Hepatocyte (in vitro differentiated cells): Measurements from ENCODE around the gene ZNF511. TPM values are rescaled to one million over a fixed set of nuclear protein-coding genes. Genes with fewer than 3 reads are reported as not detected.

Experiments
- DNase-seq: peaks from one replicate; pipeline ENCODE4 v3.0.0-alpha.2; 2016; ENCODE audit warnings: low spot score
- H2AFZ ChIP-seq: fragments of 200-600 bp; sonication (generic); 2 replicates; pipeline ENCODE4 v1.6.0; 2016; ENCODE audit warnings: antibody characterized with exemption, mild to moderate bottlenecking
- H3K27ac ChIP-seq: fragments of 200-600 bp; sonication (generic); 2 replicates; pipeline ENCODE4 v1.5.1; 2016; ENCODE audit warnings: mild to moderate bottlenecking
- H3K27me3 ChIP-seq: fragments of 200-600 bp; sonication (generic); 2 replicates; pipeline ENCODE4 v1.6.1; 2016
- H3K36me3 ChIP-seq: fragments of 200-600 bp; sonication (generic); replicated peaks from 2 replicates; pipeline ENCODE4 v1.5.1; 2016; ENCODE audit warnings: low read depth; ENCODE audit not compliant: insufficient read depth
- H3K4me1 ChIP-seq: fragments of 200-600 bp; sonication (generic); 2 replicates; pipeline ENCODE4 v1.5.1; 2016; ENCODE audit warnings: mild to moderate bottlenecking, moderate library complexity; ENCODE audit not compliant: insufficient read depth
- H3K4me2 ChIP-seq: fragments of 200-600 bp; sonication (generic); 2 replicates; pipeline ENCODE4 v1.6.0; 2016
- H3K4me3 ChIP-seq: fragments of 200-600 bp; sonication (generic); 2 replicates; pipeline ENCODE4 v1.5.1; 2016; ENCODE audit warnings: mild to moderate bottlenecking
- H3K79me2 ChIP-seq: fragments of 200-600 bp; sonication (generic); 2 replicates; pipeline ENCODE4 v1.6.0; 2017; ENCODE audit warnings: mild to moderate bottlenecking
- H3K9me2 ChIP-seq: fragments of 200-600 bp; sonication (generic); replicated peaks from 2 replicates; pipeline ENCODE4 v1.6.0; 2017; ENCODE audit warnings: mild to moderate bottlenecking; ENCODE audit not compliant: insufficient read depth
- H3K9me3 ChIP-seq: fragments of 200-600 bp; sonication (generic); 2 replicates; pipeline ENCODE4 v1.5.1; 2016; ENCODE audit warnings: low read depth, mild to moderate bottlenecking
- H4K20me1 ChIP-seq: fragments of 200-600 bp; sonication (generic); 2 replicates; pipeline ENCODE4 v1.6.0; 2016; ENCODE audit warnings: mild to moderate bottlenecking; ENCODE audit not compliant: insufficient read depth, poor library complexity, severe bottlenecking
- EZH2 ChIP-seq: fragments of 200-600 bp; sonication (generic); IDR thresholded peaks from 2 replicates; pipeline ENCODE4 v1.6.1; 2016; ENCODE audit warnings: antibody characterized with exemption, mild to moderate bottlenecking, borderline replicate concordance
- EZH2phosphoT487 ChIP-seq: fragments of 200-600 bp; sonication (generic); IDR thresholded peaks from one replicate; pipeline ENCODE4 v1.6.1; 2018; ENCODE audit warnings: antibody characterized with exemption, mild to moderate bottlenecking, low read depth, moderate library complexity; ENCODE audit not compliant: unreplicated experiment, severe bottlenecking
- WGBS: methylation state at CpG from one replicate; pipeline ENCODE4 v1.1.6; 2016; ENCODE audit warnings: low lambda C conversion rate; ENCODE audit errors: missing lambda C conversion rate; 5-methylcytosine and 5-hydroxymethylcytosine counted together
- polyA plus RNA-seq: library from polyadenylated mRNA; unstranded; fragments of >200 nt; fragmentation: Nextera tagmentation; extraction: Ambion mirVana; gene quantifications from 2 replicates; pipeline ENCODE4 v1.2.1, GENCODE V29; 2016
- total RNA-seq: library from RNA; depleted of rRNA; stranded (reverse); fragments of >200 nt; gene quantifications from 2 replicates; pipeline ENCODE4 v1.2.3, GENCODE V29; 2014
- TF ChIP-seq, protein P1 (sequence below): fragments of 200-600 bp; sonication (generic); IDR thresholded peaks from 2 replicates; pipeline ENCODE4 v1.5.1; 2016; ENCODE audit warnings: antibody characterized with exemption, mild to moderate bottlenecking; ENCODE audit not compliant: poor library complexity

The ZNF511 gene
- total and polyA plus RNA-seq, 2 experiments from 2014 or later = 36.9 to 56.9 TPM

DNA sequence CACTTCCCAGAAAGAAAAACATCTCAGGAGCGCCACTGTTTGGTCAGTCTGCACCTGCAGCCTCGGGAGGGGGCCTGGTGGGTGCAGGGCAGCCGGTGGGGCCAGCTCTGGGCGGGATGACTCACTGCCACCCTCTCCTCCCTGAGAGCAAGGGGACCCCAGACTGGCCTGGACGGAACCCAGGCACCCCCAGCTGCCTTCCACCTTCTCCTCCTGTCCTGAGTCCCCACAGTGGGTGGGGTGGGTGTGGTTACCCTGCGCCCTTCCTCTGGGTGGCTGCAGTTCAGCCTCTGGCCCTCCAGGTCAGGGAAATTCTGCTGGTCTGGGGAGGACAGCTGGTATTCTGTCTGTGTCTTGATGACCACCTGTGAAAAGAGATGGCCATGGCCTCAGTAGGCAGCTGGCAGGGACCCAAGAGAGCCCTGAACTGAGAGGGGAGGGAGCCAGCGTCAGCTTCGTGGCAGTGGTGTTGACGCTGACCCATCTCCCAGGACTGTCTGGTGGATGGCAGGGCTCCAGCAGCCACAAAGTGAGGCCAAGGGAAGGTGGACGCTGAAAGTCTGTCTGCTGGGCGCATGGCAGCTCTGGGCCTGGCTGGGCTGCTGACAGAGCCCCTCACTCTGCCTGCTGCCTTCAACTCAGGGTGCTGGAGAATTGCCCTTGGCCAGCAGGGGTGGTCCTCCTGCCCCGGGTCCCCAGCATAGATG is 19.1 kb downstream of the ZNF511 start:
- Histone ChIP-seq H3K4me3 (no peak overlapping the region), H3K27ac (no peak overlapping the region), H3K9me2 (no peaks in the 10 kb centered on the region), H3K36me3 (no peaks in the 10 kb centered on the region), H3K4me2 (no peak overlapping the region), H3K79me2 (no peaks in the 10 kb centered on the region), H3K4me1 (peaks cover 3% of the 10 kb centered on the region), H3K27me3 (peaks cover 50% of the 10 kb centered on the region), H3K9me3 (no peaks in the 10 kb centered on the region), H4K20me1 (no peaks in the 10 kb centered on the region), H2AFZ (no peak overlapping the region)
- TF ChIP-seq, protein P1, sequence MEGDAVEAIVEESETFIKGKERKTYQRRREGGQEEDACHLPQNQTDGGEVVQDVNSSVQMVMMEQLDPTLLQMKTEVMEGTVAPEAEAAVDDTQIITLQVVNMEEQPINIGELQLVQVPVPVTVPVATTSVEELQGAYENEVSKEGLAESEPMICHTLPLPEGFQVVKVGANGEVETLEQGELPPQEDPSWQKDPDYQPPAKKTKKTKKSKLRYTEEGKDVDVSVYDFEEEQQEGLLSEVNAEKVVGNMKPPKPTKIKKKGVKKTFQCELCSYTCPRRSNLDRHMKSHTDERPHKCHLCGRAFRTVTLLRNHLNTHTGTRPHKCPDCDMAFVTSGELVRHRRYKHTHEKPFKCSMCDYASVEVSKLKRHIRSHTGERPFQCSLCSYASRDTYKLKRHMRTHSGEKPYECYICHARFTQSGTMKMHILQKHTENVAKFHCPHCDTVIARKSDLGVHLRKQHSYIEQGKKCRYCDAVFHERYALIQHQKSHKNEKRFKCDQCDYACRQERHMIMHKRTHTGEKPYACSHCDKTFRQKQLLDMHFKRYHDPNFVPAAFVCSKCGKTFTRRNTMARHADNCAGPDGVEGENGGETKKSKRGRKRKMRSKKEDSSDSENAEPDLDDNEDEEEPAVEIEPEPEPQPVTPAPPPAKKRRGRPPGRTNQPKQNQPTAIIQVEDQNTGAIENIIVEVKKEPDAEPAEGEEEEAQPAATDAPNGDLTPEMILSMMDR = no peak
- no peak for TF ChIP-seq EZH2
- TF ChIP-seq EZH2phosphoT487 = no peak
- no peak for DNase-seq
- WGBS = 65% methylated on average over 11 of the region's 12 CpGs

DNA sequence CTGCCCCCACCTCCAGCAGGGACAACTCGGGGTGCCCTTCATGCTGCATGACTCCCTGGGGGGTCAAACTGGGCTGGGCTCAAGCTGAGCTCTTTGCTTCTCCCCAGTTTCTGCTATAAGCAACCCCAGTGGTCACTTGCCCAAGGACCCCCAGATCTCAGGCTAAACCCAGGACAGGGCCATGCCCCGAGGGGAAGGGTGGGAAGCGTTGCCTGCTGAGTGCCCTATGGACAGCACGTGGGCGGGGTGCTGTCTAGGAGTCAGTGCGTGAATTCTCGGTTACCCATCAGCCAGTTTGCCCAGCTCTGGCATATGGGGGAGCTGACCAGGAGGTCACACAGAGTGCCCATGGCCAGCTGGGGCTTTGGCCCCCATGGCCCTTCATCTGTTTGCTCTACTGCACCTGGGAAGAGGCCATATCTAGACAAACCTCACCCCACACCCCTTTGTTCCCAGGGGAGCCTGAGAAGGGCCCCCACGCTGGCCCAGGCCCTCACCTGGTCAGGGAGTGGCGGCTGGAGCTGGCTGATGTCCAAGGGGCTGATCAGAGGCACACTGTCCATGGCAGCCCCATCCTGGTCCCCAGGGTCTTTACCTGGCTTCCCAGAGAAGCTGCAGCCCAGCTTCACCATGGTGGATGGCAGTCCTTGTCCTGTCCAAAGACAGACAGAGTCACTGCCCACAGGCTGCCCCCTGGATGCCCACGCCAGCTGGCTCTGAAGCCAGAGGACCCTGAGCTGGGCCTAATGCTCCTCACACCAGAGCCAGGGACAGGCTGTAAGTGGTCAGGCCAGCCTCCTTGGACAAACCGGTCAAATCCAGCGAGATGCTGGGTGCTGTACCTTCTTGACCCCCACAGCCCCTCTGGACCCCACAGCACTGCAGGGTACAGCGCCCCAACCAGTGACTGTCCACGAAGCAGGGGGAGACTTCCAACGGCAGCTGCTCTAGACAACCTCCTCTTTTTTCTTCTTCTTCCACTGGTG is 19.9 kb downstream of the ZNF511 start:
- no peak overlapping the region for H2AFZ ChIP-seq
- H3K36me3 ChIP-seq = no peaks in the 10 kb centered on the region
- no peak for DNase-seq
- H3K4me2 ChIP-seq = no peak overlapping the region
- peaks cover 3% of the 10 kb centered on the region for H3K4me1 ChIP-seq
- peaks cover 52% of the 10 kb centered on the region for H3K27me3 ChIP-seq
- no peaks in the 10 kb centered on the region for H3K9me3 ChIP-seq
- no peaks in the 10 kb centered on the region for H4K20me1 ChIP-seq
- H3K79me2 ChIP-seq = no peaks in the 10 kb centered on the region
- H3K27ac ChIP-seq = no peak overlapping the region
- H3K9me2 ChIP-seq = no peaks in the 10 kb centered on the region
- no peak overlapping the region for H3K4me3 ChIP-seq
- 86% methylated on average over 15 of the region's 15 CpGs for WGBS
- TF ChIP-seq, protein P1 = no peak
- no peak for TF ChIP-seq EZH2phosphoT487
- TF ChIP-seq EZH2 = no peak

DNA sequence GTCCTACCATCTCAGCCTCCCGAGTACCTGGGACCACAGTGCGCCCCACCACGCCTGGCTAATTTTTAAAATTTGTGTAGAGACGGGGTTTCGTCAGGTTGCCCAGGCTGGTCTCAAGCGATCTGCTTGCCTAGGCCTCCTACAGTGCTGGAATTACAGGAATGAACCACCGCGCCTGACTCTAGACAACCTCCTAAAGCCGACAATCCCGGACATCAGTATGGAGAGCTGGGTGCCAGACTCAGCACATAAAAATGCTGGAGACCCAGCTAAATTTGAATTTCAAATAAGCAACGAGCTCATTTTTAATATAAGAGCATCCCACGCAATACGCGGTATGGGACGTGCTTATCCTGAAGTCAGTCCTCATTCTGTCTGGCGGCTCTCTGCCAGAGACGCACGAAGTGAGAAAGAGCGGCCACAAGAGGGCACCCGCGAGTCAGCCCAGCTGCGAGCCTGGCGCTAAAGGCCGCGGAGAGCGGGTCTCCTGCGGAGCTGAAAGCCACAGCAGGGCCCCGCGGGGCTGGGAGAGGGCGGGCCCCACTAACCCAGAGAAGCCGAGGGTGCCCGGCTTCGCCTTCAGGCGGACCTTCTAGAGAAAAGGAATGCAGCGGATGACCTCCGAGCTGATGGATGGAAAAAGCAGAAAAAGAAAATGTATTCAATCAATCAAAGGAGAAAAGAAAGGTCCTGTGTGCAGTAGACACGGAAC is 20.9 kb downstream of the ZNF511 start:
- Histone ChIP-seq H3K27ac (no peak overlapping the region), H3K36me3 (no peaks in the 10 kb centered on the region), H3K9me2 (no peaks in the 10 kb centered on the region), H3K79me2 (no peaks in the 10 kb centered on the region), H3K4me1 (peaks cover 3% of the 10 kb centered on the region), H4K20me1 (no peaks in the 10 kb centered on the region), H3K27me3 (peaks cover 55% of the 10 kb centered on the region), H2AFZ (peak overlapping the region; percentile 69), H3K4me3 (no peak overlapping the region), H3K9me3 (no peaks in the 10 kb centered on the region), H3K4me2 (peak overlapping the region; percentile 76)
- DNase-seq = peak; percentile 94
- TF ChIP-seq EZH2phosphoT487 (no peak), EZH2 (no peak)
- TF ChIP-seq, protein P1 = peak; percentile 98
- WGBS = 11% methylated on average over 36 of the region's 37 CpGs
